Dedifferentiated amniotic fluid mesenchymal stem cell (primary cell): ENCODE measurements around the gene CLEC4A.
"Not testable (repeated sequence)": the region's sequence is repeated elsewhere in the genome, so short reads cannot be mapped to it uniquely, and the experiment has no call there.

Experiments
- DNase-seq: peaks from one replicate; pipeline ENCODE4 v3.0.0-alpha.2; 2016; ENCODE audit errors: extremely low spot score

CLEC4A gene

GRCh38 chr12:8123124-8123912 lies at the start of gene CLEC4A:
CLEC4A (plus strand) TSS chr12:8123617; CDS start chr12:8123879, 262 bp downstream.
- no peak for DNase-seq

DNA sequence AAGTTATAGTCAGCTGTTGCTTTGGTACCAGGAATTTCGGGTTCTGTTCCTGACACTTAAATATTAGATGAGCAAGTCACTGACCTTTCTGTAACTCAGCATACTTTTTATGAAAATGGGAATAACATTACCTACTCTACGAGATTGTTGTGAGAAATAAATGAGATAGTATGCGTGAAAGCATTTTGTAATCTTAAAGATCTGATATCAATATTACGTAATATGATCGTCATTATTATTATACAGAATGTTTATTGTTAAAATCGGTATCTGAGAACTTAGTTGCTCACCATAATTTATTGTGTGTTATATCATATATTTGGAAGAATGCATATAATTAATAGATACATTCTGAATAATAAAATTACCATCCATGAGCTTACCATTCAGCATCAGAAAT lies 47.5 kb upstream of the CLEC4A start:
- DNase-seq = no peak

DNA sequence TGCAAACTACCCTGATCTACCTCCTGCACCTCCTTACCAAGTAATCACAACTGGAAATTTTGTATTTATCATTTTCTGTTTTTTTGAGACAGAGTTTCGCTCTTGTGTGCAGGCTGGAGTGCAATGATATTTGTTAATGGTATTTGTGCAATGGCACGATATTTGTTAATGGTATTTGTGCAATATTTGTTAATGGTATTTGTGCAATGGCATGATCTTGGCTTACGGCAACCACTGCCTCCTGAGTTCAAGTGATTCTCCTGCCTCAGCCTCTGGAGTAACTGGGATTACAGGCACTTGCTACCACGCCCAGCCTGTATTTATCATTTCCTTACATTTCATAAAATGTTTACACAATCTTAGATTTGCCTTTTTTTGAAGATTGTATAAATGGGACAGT lies 47.1 kb upstream of the CLEC4A start:
- DNase-seq = no peak

DNA sequence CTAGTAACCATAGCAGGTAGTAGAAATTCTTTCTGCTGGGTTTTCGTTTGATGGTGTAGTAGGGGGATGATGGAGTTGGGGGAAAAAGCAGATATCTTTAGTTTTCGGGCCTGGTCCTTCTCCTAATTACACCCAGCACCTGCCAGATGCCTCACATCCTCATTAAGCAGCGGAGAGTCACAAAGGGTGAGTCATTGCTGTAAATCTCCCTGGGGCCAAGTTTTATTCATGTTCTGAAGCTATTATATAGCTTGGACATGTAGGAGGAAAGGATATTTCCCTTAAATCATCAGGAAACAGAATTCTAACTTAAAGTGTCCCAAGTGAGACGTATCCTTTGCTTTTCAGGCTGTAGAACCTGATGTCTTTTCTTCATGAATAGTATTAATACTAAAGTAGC lies 46.2 kb upstream of the CLEC4A start:
- DNase-seq = no peak

DNA sequence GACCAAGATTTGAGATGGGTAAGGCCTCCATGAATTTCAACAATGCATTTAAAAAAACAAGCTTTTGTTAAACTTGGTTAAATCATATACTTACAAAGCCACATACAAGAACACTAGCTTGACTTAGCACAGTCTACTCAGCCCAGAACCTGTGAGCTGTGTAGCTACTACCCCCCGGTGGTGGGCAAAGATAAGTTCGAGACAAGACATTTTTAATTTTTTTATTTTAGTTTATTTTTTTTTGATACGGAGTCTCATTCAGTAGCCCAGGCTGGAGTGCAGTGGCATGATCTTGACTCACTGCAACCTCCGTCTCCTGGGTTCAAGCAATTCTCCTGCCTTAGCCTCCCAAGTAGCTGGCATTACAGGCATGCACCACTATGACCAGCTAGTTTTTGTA lies 45.0 kb upstream of the CLEC4A start:
- peak; percentile 44 for DNase-seq

DNA sequence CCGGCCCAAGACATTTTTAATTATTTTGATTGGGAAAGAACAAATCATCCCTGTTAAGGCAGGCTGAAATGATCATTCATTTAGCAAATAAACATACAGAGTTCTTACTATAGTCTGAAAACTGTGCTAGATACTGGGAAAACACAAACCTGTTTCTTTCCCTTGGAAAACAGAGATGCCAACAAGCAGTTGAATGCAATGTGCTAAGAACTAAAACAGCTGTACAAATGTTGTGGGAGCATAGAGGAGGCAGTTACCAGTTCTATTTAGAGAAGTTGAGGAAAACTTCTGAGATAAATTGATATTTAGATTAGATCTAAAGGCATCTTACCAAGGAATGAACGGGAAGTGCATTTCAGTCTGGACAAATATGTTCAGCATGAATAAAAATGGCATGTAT lies 44.5 kb upstream of the CLEC4A start:
- DNase-seq = no peak

DNA sequence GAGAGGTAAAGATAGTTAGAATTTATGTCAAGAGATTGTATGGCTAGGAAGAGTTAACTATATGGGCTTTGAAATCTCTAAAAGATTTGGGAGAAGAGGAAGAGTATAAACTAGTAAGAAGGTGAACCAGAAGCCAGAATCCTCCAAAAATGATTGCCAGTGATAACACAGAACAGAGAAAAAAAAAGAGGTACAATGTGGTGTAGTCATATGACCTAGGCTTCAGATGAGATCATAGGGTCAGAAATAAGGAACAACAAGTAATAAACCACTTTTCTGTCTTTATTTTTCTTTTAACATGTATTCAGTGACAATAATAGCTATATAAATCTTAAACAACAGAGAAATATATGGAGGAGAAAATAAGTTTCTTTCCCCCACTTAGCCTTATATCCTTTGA lies 43.3 kb upstream of the CLEC4A start:
- DNase-seq = no peak

- DNase-seq = no peak
Observed at GRCh38 chr12:8081251-8081920, 42.0 kb upstream of the CLEC4A start.

GRCh38 chr12:8082808-8083100 lies 40.7 kb upstream of the CLEC4A start:
- no peak for DNase-seq

DNA sequence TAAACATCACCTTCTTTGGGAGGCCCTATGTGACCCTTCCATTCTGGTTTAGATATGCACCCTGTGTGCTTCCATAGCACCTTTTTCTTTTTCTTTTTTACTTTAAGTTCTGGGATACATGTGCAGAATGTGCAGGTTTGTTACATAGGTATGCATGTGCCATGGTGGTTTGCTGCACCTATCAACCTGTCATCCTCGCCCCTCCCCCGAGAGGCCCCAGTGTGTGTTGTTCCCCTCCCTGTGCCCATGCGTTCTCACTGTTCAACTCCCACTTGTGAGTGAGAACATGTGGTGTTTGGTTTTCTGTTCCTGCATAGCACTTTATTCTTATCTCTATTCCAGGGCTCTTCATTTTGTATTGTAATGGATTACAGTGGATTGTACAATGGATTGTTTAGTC lies 39.1 kb upstream of the CLEC4A start:
- DNase-seq = not testable (repeated sequence)

- DNase-seq = no peak
Observed at GRCh38 chr12:8087666-8088065, 35.8 kb upstream of the CLEC4A start.

DNA sequence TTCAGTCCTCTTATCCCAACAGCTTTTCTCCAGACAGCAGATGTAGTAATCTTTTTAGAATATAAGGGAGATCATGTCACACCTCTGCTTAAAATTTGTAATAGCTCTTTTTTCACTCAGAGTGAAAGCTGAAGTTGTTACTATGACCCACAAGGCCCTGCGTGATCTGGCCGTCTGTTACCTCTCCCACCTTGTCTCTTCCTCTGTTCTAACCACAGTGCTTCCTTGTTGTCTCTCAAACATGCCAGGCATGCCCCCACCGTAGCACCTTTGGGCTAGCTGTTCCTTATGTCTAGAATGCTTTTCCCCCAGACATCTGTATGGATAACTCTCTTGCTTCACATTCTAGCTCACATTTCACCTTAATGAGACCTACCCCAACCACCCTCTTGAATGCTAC lies 34.8 kb upstream of the CLEC4A start:
- no peak for DNase-seq

GRCh38 chr12:8089277-8089676 lies 34.1 kb upstream of the CLEC4A start:
- DNase-seq = not testable (repeated sequence)

DNA sequence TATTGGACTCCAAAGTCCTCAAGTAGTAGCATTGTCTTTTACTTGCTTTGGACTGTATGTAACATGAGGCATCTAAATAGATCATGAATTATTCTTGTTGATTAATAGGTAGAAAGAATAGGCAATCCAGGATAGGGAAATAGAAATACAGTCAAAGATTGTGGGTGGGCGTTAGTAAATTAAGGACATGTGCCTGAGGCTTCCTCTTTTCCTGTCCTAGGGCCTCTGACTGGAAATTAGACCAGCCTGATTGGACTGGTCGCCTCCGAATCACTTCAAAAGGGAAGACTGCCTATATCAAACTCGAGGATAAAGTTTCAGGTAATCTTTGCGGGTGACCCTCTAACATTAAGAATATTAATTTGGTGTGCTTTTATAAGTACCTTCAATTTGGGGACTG lies 33.7 kb upstream of the CLEC4A start:
- DNase-seq = no peak

DNA sequence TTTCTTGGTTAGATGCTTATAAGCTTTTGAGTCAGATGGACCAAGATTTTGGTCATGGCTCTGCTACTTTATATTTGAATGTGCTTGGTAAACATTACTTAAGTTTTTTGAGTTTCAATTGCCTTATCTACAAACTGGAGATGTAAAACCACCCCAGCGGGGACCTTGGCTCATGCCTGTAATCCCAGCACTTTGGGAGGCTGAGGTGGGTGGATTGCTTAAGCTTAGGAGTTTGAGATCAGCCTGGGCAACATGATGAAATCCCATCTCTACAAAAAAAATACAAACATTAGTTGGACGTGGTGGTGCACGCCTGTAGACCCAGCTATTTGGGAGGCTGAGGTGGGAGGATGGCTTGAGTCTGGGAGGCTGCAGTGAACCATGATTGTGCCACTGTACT lies 30.1 kb upstream of the CLEC4A start:
- DNase-seq = no peak

DNA sequence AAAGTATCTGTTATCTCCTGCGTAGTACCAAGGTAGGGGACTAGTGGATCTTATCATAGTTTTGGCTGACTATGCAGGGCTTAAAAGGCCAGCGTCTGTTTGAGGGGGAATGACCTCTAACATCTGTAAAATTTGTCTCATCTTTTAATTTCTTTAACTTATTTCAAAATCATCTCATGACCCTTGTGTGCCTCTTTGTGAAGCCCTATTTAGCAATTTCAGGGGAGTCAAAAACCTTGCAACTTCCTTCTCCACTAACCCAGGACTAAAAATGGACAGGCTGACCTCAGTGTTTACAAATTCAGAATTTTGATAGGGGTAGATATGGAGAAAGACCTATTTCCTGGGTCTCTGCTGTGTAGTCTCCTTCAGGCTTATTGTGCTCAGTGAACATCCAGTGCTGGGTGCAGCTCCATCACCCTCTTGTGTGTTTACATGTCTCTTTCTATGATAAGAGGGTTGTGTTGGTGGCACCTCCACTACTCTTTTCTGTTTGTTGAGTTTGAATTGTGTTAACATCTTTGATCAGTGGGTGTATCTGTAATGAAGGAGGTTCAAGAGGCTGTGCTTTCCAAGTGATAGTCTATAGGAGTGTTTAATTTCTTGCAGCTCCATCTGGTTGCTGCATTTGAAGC lies 27.0 kb upstream of the CLEC4A start:
- no peak for DNase-seq

- no peak for DNase-seq
Observed at GRCh38 chr12:8099235-8099634, 24.2 kb upstream of the CLEC4A start.

DNA sequence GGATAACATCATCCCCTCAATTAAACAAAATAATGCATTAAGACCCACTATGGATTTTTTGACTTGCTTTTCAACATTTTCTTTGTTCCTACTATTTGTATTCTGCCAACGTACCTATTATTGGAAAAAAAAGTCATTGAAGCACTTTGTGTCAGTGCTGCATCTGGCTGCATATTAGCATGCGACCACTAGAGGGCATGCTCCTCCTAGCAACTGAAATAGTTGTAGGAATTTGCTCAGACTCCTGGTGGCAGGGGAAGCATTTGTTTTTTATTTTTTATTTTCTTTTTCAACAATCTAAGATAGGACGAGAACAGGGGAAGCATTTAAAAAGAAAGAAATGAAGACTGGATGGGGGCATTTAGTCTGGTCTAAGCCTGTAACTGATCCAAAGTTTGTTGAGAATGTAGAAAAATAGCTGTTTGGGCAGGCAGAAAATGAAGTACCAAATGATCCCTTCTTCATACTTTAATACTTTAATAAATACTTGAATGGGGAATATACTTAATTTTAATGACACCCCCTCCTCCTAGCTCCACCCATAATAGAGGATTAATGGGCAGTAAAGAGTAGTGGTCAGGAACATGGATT lies 14.5 kb upstream of the CLEC4A start:
- DNase-seq = peak; percentile 81

DNA sequence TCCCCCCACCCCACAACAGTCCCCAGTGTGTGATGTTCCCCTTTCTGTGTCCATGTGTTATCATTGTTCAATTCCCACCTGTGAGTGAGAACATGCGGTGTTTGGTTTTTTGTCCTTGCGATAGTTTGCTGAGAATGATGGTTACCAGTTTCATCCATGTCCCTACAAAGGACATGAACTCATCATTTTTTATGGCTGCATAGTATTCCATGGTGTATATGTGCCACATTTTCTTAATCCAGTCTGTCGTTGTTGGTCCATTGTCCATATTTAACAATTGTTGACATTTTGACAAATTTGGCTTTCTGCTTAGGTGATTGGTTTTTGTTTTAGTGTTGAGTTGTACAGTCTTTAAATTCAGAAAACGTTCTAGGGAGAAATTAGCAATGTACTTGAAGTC lies 10.3 kb upstream of the CLEC4A start:
- DNase-seq = not testable (repeated sequence)

- DNase-seq = no peak
Observed at GRCh38 chr12:8120072-8120713, 3.2 kb upstream of the CLEC4A start.

- no peak for DNase-seq
Observed at GRCh38 chr12:8127138-8127537, 3.7 kb downstream of the CLEC4A start.
